Keratinocyte (primary cell): ENCODE results near the gene MAP2K4. TPM values are rescaled to one million over a fixed set of nuclear protein-coding genes. Genes with fewer than 3 reads are reported as not detected.

Source experiments
- DNase-seq: peaks from one replicate; pipeline ENCODE4 v3.0.0-alpha.2; 2011; ENCODE audit warnings: low read depth, missing footprints, low spot score
- FAIRE-seq: peaks from 2 replicates; lab custom pipeline; 2011; peaks lifted over from hg19 to GRCh38; lab: Jason Lieb, UNC
- H2AFZ ChIP-seq: 2 replicates; pipeline ENCODE4 v1.6.0; 2012; ENCODE audit warnings: low read length, control low read depth, inconsistent platforms; ENCODE audit not compliant: control insufficient read depth
- H3K27ac ChIP-seq: 2 replicates; pipeline ENCODE4 v1.5.1; 2011; ENCODE audit warnings: low read length; ENCODE audit not compliant: control insufficient read depth, insufficient read depth
- H3K27me3 ChIP-seq: 3 replicates; pipeline ENCODE4 v1.6.0; 2011; ENCODE audit warnings: low read length; ENCODE audit not compliant: control insufficient read depth, insufficient read depth; ENCODE audit errors: extremely low read depth
- H3K36me3 ChIP-seq, 2 experiments: 2 replicates in 1 of 2; 3 replicates in 1 of 2; pipeline ENCODE4 v1.5.1; 2011; ENCODE audit warnings: low read length in 2 of 2, mild to moderate bottlenecking in 1 of 2; ENCODE audit not compliant: control insufficient read depth in 2 of 2, insufficient read depth in 2 of 2; ENCODE audit errors: extremely low read depth in 1 of 2
- H3K4me1 ChIP-seq: 3 replicates; pipeline ENCODE4 v1.5.1; 2011; ENCODE audit warnings: low read length; ENCODE audit not compliant: control insufficient read depth, insufficient read depth; ENCODE audit errors: extremely low read depth
- H3K4me2 ChIP-seq: 3 replicates; pipeline ENCODE4 v1.6.0; 2011; ENCODE audit warnings: low read depth, low read length; ENCODE audit not compliant: control insufficient read depth, insufficient read depth; ENCODE audit errors: extremely low read depth
- H3K4me3 ChIP-seq, 3 experiments: fragments of 200-600 bp in 1 of 3; sonication (generic) in 1 of 3; 2 replicates in 2 of 3; 3 replicates in 1 of 3; pipeline ENCODE4 v1.5.1; 2011 to 2016; ENCODE audit warnings: low read length in 3 of 3, mild to moderate bottlenecking in 3 of 3, control low read depth in 2 of 3, inconsistent platforms in 1 of 3, low read depth in 1 of 3, mixed read lengths in 1 of 3, mixed run types in 1 of 3, moderate library complexity in 1 of 3; ENCODE audit not compliant: control insufficient read depth in 2 of 3, insufficient read depth in 2 of 3; ENCODE audit errors: extremely low read depth in 1 of 3
- H3K79me2 ChIP-seq: 2 replicates; pipeline ENCODE4 v1.6.0; 2012; ENCODE audit warnings: low read length; ENCODE audit not compliant: control insufficient read depth, insufficient read depth
- H3K9ac ChIP-seq: 3 replicates; pipeline ENCODE4 v1.6.0; 2011; ENCODE audit warnings: low read length; ENCODE audit not compliant: control insufficient read depth, insufficient read depth; ENCODE audit errors: extremely low read depth
- H3K9me1 ChIP-seq: 3 replicates; pipeline ENCODE4 v1.6.0; 2011; ENCODE audit warnings: low read length; ENCODE audit not compliant: control insufficient read depth, insufficient read depth; ENCODE audit errors: extremely low read depth
- H3K9me3 ChIP-seq: 2 replicates; pipeline ENCODE4 v1.5.1; 2012; ENCODE audit warnings: low read depth, low read length; ENCODE audit not compliant: control insufficient read depth
- H4K20me1 ChIP-seq: 3 replicates; pipeline ENCODE4 v1.6.0; 2011; ENCODE audit warnings: low read length; ENCODE audit not compliant: control insufficient read depth, insufficient read depth; ENCODE audit errors: extremely low read depth
- EZH2 ChIP-seq: IDR thresholded peaks from one replicate; pipeline ENCODE4 v1.6.1; 2012; ENCODE audit warnings: inconsistent platforms, mild to moderate bottlenecking, low read length, moderate library complexity
- dilution Hi-C: fragments of 300-500 bp; cut with MboI; formaldehyde crosslinking; loops from one replicate; pipeline ENCODE4 v1.7.0; 2020; ENCODE audit warnings: low sequenced_read_pairs; ENCODE audit not compliant: extremely low pct_ligation_motif_present
- polyA plus RNA-seq, 5 experiments: library from polyadenylated mRNA; depleted of rRNA in 3 of 5; stranded (reverse) in 3 of 5; stranded (forward) in 1 of 5; unstranded in 1 of 5; fragments of >200 nt; gene quantifications; 1 replicate in 1 of 5; 2 replicates in 3 of 5; 3 replicates in 1 of 5; pipeline versions ENCODE4 v1.2.1 to v1.2.3, GENCODE V29; 2011 to 2012; ENCODE audit warnings: missing spikeins in 2 of 5, low read depth in 1 of 5, low replicate concordance in 1 of 5
- TF ChIP-seq, protein P1 (sequence below), 3 experiments: IDR thresholded peaks in 1 of 3; conservative IDR thresholded peaks in 1 of 3; optimal IDR thresholded peaks in 1 of 3; 2 replicates in 2 of 3; 3 replicates in 1 of 3; pipeline versions ENCODE3 to v1.5.1; 2011; ENCODE audit warnings: low read length in 3 of 3, mild to moderate bottlenecking in 3 of 3, moderate library complexity in 2 of 3, control low read depth in 1 of 3, inconsistent platforms in 1 of 3; ENCODE audit not compliant: insufficient read depth in 2 of 3; ENCODE audit errors: extremely low read depth in 1 of 3

MAP2K4 gene
- polyA plus RNA-seq, 1 donor (not counting 4 experiments of a cell fraction or from before 2014, with no cell fraction given), result 37.3 TPM

DNA sequence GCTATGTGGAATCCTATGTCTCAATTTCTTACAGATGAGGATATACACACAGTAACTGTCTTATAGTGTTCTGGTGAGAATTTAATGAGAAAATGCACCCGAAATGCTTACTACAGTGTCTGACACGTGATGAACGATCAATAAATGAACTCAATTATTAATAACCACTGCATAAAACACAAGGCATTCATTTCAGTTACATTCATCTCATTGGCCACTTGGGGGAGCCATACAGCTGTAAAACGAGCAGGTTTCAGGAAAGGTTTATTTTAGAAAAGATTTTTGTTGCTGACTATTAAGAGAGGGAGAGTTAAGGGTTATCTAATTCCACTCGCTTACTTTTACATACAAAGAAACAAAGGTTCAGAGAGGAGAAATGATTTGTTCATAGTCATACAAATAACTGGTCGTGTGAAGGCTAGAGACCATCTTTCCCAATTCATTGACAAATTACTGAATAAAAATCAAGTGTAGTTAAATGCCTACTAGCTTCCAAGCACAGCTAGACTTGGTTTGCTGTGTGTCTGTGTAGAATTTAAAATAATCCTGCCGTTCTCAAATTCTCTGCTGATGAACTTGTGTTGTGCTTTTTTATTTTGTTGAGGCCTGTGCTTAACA lies 160.1 kb downstream of the MAP2K4 start:
- H3K4me1 ChIP-seq, result no peaks in the 10 kb centered on the region
- no peaks in the 10 kb centered on the region for H3K36me3 ChIP-seq
- dilution Hi-C loops, result loop anchor here (25.0 kb wide), 2 partner anchors 532 to 782 kb away; no protein-coding TSS in a partner anchor
- H3K79me2 ChIP-seq, result no peaks in the 10 kb centered on the region
- H3K27ac ChIP-seq, result no peak overlapping the region
- no peak overlapping the region for H2AFZ ChIP-seq
- no peak overlapping the region for H3K4me2 ChIP-seq
- no peak for TF ChIP-seq EZH2
- TF ChIP-seq, protein P1, sequence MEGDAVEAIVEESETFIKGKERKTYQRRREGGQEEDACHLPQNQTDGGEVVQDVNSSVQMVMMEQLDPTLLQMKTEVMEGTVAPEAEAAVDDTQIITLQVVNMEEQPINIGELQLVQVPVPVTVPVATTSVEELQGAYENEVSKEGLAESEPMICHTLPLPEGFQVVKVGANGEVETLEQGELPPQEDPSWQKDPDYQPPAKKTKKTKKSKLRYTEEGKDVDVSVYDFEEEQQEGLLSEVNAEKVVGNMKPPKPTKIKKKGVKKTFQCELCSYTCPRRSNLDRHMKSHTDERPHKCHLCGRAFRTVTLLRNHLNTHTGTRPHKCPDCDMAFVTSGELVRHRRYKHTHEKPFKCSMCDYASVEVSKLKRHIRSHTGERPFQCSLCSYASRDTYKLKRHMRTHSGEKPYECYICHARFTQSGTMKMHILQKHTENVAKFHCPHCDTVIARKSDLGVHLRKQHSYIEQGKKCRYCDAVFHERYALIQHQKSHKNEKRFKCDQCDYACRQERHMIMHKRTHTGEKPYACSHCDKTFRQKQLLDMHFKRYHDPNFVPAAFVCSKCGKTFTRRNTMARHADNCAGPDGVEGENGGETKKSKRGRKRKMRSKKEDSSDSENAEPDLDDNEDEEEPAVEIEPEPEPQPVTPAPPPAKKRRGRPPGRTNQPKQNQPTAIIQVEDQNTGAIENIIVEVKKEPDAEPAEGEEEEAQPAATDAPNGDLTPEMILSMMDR (optimal IDR thresholded peaks at IDR 0.05 in 1 of 3, IDR thresholded peaks at IDR 0.05 in 1 of 3, conservative IDR thresholded peaks at IDR 0.05 in 1 of 3; ENCODE audit: extremely low read depth in 1 of 3, insufficient read depth in 2 of 3, low read length in 3 of 3), result peak in 2 of 3 experiments; percentile 51 to 68
- no peak overlapping the region for H3K9ac ChIP-seq
- no peak for FAIRE-seq
- no peaks in the 10 kb centered on the region for H3K27me3 ChIP-seq
- H3K9me3 ChIP-seq, result no peaks in the 10 kb centered on the region
- no peaks in the 10 kb centered on the region for H3K9me1 ChIP-seq
- H3K4me3 ChIP-seq, result no peak overlapping the region
- DNase-seq, result peak; percentile 4
- no peaks in the 10 kb centered on the region for H4K20me1 ChIP-seq

DNA sequence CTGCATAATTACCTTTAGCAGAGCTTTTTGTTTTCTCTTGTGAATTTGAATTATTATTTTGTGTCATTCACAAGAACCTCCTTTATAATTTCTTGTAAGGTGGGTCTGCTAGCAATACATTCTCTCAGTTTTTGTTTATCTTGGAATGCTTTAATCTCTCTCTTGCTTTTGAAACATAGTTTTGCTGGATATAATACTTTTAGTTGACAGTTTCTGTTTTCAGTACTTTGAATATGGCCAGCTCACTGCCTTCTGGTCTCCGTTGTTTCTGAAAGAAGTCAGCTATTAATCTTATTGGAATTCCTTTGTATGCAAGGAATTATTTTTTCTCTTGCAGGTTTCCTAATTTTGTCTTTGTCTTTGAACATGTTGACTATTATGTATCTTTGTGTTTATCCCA lies 167.0 kb downstream of the MAP2K4 start:
- no peaks in the 10 kb centered on the region for H3K79me2 ChIP-seq
- H3K27ac ChIP-seq, result no peak overlapping the region
- no peak overlapping the region for H3K9ac ChIP-seq
- H3K9me3 ChIP-seq, result no peaks in the 10 kb centered on the region
- no peak for DNase-seq
- H3K4me2 ChIP-seq, result no peak overlapping the region
- H3K4me1 ChIP-seq, result no peaks in the 10 kb centered on the region
- no peaks in the 10 kb centered on the region for H3K36me3 ChIP-seq
- H3K9me1 ChIP-seq, result no peaks in the 10 kb centered on the region
- no peak overlapping the region for H3K4me3 ChIP-seq
- TF ChIP-seq, protein P1 (optimal IDR thresholded peaks at IDR 0.05 in 1 of 3, IDR thresholded peaks at IDR 0.05 in 1 of 3, conservative IDR thresholded peaks at IDR 0.05 in 1 of 3; ENCODE audit: extremely low read depth in 1 of 3, insufficient read depth in 2 of 3, low read length in 3 of 3), result no peak
- TF ChIP-seq EZH2, result no peak
- H4K20me1 ChIP-seq, result no peaks in the 10 kb centered on the region
- H2AFZ ChIP-seq, result no peak overlapping the region
- H3K27me3 ChIP-seq, result no peaks in the 10 kb centered on the region
- dilution Hi-C loops, result loop anchor here (25.0 kb wide), 2 partner anchors 525 to 775 kb away; no protein-coding TSS in a partner anchor
- no peak for FAIRE-seq
